ENCODE measurements around the gene TMEM161A. TPM values are rescaled to one million over a fixed set of nuclear protein-coding genes. Genes with fewer than 3 reads are reported as not detected.

Gene TMEM161A
- total and polyA plus RNA-seq, 2 donors (not counting 1 experiment from before 2014, with no cell fraction given), result 23.6 to 44.0 TPM

DNA sequence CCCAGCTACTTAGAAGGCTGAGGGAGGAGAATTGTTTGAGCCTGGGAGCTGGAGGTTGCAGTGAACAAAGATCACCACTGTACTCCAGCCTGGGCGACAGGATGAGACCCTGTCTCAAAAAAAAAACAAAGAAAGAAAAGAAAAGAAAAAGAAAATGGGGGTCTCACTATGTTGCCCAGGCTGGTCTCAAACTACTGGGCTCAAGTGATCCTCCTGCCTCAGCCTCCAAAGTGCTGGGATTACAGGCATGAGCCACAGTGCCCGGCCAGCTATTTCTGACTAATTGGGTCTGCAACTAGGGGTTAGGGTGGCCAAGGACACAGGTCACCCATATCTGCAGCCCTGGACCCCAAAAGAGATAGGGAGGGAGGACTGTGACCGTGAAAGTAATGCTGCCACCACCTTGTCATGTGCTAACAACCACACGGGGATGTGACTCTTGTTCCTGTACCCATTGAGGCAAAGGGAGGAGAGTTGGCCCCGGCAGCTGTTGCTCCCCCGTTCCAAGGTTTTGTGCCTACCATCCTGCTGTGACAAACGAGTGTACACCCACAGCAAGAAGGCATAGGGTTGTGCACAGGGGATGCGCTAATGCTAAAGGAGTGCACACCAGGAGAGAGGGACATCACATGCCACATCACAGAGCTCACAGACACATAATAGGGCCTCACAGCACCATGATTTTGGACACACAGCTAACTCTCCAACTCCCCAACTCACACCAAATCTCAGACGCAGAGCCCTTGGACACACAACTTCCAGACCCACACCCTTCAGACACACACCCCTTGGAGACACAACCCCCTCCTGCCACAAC is 31.2 kb upstream of the TMEM161A start:
- Histone ChIP-seq H3K79me2 (ENCODE audit: control insufficient read depth, insufficient read depth, low read length) (no peaks in the 10 kb centered on the region), H3K27ac (ENCODE audit: low read length in 2 of 2) (no peak overlapping the region), H3K27me3 (replicated peaks in 1 of 4; ENCODE audit: control extremely low read depth in 1 of 4, control insufficient read depth in 3 of 4, insufficient read depth in 4 of 4, low read length in 3 of 4) (peaks cover 0 to 18% (median 2%) of the 10 kb centered on the region in 4 experiments), H3K4me3 (ENCODE audit: control extremely low read depth in 1 of 5, extremely low read depth in 1 of 5, insufficient read depth in 1 of 5, low read depth in 2 of 5, low read length in 4 of 5) (peak overlapping the region; percentile 7 to 46 (median 26)), H3K9me3 (ENCODE audit: control extremely low read depth in 1 of 3, control insufficient read depth in 2 of 3, insufficient read depth in 1 of 3, low read length in 2 of 3) (peaks cover 0 to 11% (median 0%) of the 10 kb centered on the region in 3 donors), H3K36me3 (replicated peaks in 1 of 2; ENCODE audit: control extremely low read depth in 1 of 2, control insufficient read depth in 1 of 2, extremely low read depth in 1 of 2, insufficient read depth in 2 of 2, low read length in 1 of 2) (no peaks in the 10 kb centered on the region), H2AFZ (ENCODE audit: insufficient read depth, low read depth, low read length, poor library complexity, severe bottlenecking) (peak overlapping the region; percentile 36), H4K20me1 (ENCODE audit: control insufficient read depth, insufficient read depth, low read length, poor library complexity, severe bottlenecking) (no peaks in the 10 kb centered on the region), H3K4me2 (replicated peaks; ENCODE audit: low read depth, low read length, poor library complexity, severe bottlenecking) (peak overlapping the region; percentile 84), H3K4me1 (ENCODE audit: control insufficient read depth in 2 of 2, insufficient read depth in 2 of 2, low read length in 2 of 2) (peaks cover 13 to 25% of the 10 kb centered on the region in 2 donors), H3K9ac (ENCODE audit: low read length) (peak overlapping the region; percentile 27)
- Mint-ChIP-seq H3K4me3 (peak overlapping the region; percentile 82), H3K4me1 (peaks cover 31% of the 10 kb centered on the region), H3K27me3 (peaks cover 8% of the 10 kb centered on the region), H3K9me3 (ENCODE audit: insufficient read depth) (no peaks in the 10 kb centered on the region), H3K27ac (peak overlapping the region; percentile 56)
- 71% methylated on average over 9 of the region's 9 CpGs for WGBS (ENCODE audit: insufficient coverage)
- ChIA-PET CTCF (interaction anchor here (1.0 to 13.6 kb wide), 5 partner anchors 12 to 321 kb away, joined by 3 to 285 read pairs (median 4); no protein-coding TSS in a partner anchor), POLR2A (interaction anchor here (0.7 to 1.8 kb wide), 4 partner anchors 9 to 1355 kb away, joined by 3 to 8 read pairs (median 4); no protein-coding TSS in a partner anchor)
- no peak for DNase-seq
- ATAC-seq (ENCODE audit: low read depth), result no peak
- TF ChIP-seq EZH2 (IDR thresholded peaks at IDR 0.05; ENCODE audit: borderline replicate concordance, insufficient read depth, low read depth, low read length, poor library complexity, severe bottlenecking), result no peak
- TF ChIP-seq, protein P1, sequence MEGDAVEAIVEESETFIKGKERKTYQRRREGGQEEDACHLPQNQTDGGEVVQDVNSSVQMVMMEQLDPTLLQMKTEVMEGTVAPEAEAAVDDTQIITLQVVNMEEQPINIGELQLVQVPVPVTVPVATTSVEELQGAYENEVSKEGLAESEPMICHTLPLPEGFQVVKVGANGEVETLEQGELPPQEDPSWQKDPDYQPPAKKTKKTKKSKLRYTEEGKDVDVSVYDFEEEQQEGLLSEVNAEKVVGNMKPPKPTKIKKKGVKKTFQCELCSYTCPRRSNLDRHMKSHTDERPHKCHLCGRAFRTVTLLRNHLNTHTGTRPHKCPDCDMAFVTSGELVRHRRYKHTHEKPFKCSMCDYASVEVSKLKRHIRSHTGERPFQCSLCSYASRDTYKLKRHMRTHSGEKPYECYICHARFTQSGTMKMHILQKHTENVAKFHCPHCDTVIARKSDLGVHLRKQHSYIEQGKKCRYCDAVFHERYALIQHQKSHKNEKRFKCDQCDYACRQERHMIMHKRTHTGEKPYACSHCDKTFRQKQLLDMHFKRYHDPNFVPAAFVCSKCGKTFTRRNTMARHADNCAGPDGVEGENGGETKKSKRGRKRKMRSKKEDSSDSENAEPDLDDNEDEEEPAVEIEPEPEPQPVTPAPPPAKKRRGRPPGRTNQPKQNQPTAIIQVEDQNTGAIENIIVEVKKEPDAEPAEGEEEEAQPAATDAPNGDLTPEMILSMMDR (IDR thresholded peaks at IDR 0.05), result no peak
- intact Hi-C loops (cut with micrococcal nuclease), result loop anchor here (1.0 kb wide), 2 partner anchors 9 to 31 kb away; partner anchors contain the start of gene TMEM161A

DNA sequence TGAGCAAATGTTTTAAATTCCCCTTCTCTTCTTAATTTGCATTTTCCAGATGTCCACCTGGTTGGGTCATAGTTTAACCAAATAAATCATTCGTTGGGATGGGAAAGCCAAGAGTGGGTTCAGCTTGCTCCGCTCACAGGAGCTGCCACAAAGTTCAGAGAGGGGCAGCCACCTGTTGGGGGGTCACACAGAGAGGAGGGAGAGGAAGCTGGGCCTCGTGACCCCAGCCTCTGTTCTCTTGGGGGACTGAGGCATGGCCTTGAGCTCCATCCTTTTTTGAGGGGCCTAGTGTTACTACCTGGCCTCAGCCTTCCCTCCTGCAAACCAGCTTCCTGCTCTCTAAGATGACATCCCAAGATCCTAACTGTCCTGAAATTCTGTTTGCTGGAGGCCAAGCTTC is 29.3 kb upstream of the TMEM161A start:
- Histone ChIP-seq H3K9ac (ENCODE audit: low read length) (no peak overlapping the region), H2AFZ (ENCODE audit: insufficient read depth, low read depth, low read length, poor library complexity, severe bottlenecking) (no peak overlapping the region), H3K27me3 (replicated peaks in 1 of 4; ENCODE audit: control extremely low read depth in 1 of 4, control insufficient read depth in 3 of 4, insufficient read depth in 4 of 4, low read length in 3 of 4) (peaks cover 0 to 18% (median 2%) of the 10 kb centered on the region in 4 experiments), H3K4me1 (ENCODE audit: control insufficient read depth in 2 of 2, insufficient read depth in 2 of 2, low read length in 2 of 2) (peaks cover 13 to 25% of the 10 kb centered on the region in 2 donors), H3K4me2 (replicated peaks; ENCODE audit: low read depth, low read length, poor library complexity, severe bottlenecking) (no peak overlapping the region), H3K79me2 (ENCODE audit: control insufficient read depth, insufficient read depth, low read length) (no peaks in the 10 kb centered on the region), H3K9me3 (ENCODE audit: control extremely low read depth in 1 of 3, control insufficient read depth in 2 of 3, insufficient read depth in 1 of 3, low read length in 2 of 3) (peaks cover 0 to 11% (median 0%) of the 10 kb centered on the region in 3 donors), H3K4me3 (ENCODE audit: control extremely low read depth in 1 of 5, extremely low read depth in 1 of 5, insufficient read depth in 1 of 5, low read depth in 2 of 5, low read length in 4 of 5) (no peak overlapping the region), H4K20me1 (ENCODE audit: control insufficient read depth, insufficient read depth, low read length, poor library complexity, severe bottlenecking) (no peaks in the 10 kb centered on the region), H3K36me3 (replicated peaks in 1 of 2; ENCODE audit: control extremely low read depth in 1 of 2, control insufficient read depth in 1 of 2, extremely low read depth in 1 of 2, insufficient read depth in 2 of 2, low read length in 1 of 2) (no peaks in the 10 kb centered on the region), H3K27ac (ENCODE audit: low read length in 2 of 2) (no peak overlapping the region)
- Mint-ChIP-seq H3K27me3 (peaks cover 8% of the 10 kb centered on the region), H3K27ac (no peak overlapping the region), H3K4me3 (no peak overlapping the region), H3K9me3 (ENCODE audit: insufficient read depth) (no peaks in the 10 kb centered on the region), H3K4me1 (peaks cover 32% of the 10 kb centered on the region)
- no peak for TF ChIP-seq EZH2 (IDR thresholded peaks at IDR 0.05; ENCODE audit: borderline replicate concordance, insufficient read depth, low read depth, low read length, poor library complexity, severe bottlenecking)
- TF ChIP-seq, protein P1 (IDR thresholded peaks at IDR 0.05), result no peak
- WGBS (ENCODE audit: insufficient coverage), result 74% methylated on average over 2 of the region's 3 CpGs
- intact Hi-C loops (cut with micrococcal nuclease), result no loop called here
- DNase-seq (no peak), ATAC-seq (ENCODE audit: low read depth) (no peak)
- ChIA-PET POLR2A (no interaction called here), CTCF (interaction anchor here (1.9 to 13.6 kb wide), 2 partner anchors 7 to 23 kb away, joined by 11 to 285 read pairs; no protein-coding TSS in a partner anchor)
